B cell (primary cell): ENCODE measurements around the gene KLC4.

Source experiments
- EZH2 ChIP-seq: IDR thresholded peaks from 2 replicates; pipeline ENCODE4 v1.6.1; 2012; ENCODE audit warnings: borderline replicate concordance, low read depth, mild to moderate bottlenecking, moderate library complexity, low read length; ENCODE audit not compliant: insufficient read depth, poor library complexity, severe bottlenecking
- TF ChIP-seq, protein P1 (sequence below): fragments of 200-600 bp; IDR thresholded peaks from one replicate; pipeline ENCODE4 v1.8.0; 2022; ENCODE audit warnings: antibody characterized with exemption, mild to moderate bottlenecking

DNA sequence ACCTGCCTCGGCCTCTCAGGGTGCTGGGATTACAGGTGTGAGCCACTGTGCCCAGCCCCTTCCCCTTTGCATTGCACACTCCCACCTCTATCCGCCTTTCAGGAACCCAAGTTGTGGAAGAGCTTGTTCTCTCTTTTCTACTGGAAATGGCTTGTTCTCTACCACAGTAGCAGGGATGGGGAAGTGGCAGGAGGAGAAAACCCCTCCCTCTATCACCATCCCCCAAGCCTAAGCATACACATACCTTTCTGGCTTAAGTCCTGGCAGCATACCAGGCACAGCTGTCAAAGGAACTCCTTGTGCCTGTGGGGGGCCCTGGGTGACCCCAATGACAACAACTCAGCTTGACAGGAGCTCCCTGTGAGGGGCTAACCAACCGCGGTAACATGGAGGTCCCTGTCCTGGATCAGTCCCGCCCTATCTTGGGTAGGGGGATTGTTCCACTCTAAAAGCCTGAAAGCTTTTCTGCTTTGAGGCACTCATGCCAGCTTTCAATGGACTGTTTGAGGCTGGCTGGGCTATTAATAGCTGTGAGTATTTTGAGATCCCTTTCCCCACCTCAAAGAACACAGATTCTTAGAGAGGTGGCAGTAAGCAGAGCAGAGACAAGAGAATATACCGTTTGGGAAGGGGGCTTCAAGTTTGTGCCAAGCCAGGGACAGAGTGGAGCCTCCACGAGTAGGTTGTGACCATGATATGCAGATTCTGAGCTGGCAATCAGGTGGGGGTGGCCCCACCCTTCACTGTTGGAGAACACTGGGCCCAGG, 43.1 kb upstream of the KLC4 start:
- TF ChIP-seq EZH2, result no peak
- TF ChIP-seq, protein P1, sequence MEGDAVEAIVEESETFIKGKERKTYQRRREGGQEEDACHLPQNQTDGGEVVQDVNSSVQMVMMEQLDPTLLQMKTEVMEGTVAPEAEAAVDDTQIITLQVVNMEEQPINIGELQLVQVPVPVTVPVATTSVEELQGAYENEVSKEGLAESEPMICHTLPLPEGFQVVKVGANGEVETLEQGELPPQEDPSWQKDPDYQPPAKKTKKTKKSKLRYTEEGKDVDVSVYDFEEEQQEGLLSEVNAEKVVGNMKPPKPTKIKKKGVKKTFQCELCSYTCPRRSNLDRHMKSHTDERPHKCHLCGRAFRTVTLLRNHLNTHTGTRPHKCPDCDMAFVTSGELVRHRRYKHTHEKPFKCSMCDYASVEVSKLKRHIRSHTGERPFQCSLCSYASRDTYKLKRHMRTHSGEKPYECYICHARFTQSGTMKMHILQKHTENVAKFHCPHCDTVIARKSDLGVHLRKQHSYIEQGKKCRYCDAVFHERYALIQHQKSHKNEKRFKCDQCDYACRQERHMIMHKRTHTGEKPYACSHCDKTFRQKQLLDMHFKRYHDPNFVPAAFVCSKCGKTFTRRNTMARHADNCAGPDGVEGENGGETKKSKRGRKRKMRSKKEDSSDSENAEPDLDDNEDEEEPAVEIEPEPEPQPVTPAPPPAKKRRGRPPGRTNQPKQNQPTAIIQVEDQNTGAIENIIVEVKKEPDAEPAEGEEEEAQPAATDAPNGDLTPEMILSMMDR, result no peak
